ENCODE data around the gene MYNN. TPM values are rescaled to one million over a fixed set of nuclear protein-coding genes. Genes with fewer than 3 reads are reported as not detected.

Gene MYNN
- total RNA-seq, 2 donors from 2014 or later, result 10.2 to 11.2 TPM

GRCh38 chr3:169838511-169839030, 65.4 kb downstream of the MYNN start:
- DNase-seq (ENCODE audit: low spot score), result no peak
- Histone ChIP-seq H3K9me3 (no peaks in the 10 kb centered on the region), H3K27ac (no peak overlapping the region), H3K4me1 (no peaks in the 10 kb centered on the region), H3K4me3 (no peak overlapping the region), H3K36me3 (no peaks in the 10 kb centered on the region), H3K27me3 (no peaks in the 10 kb centered on the region)
- no peak for TF ChIP-seq CTCF (IDR thresholded peaks at IDR 0.05)

Other genes starting within 250 kb of the MYNN start
- gene MECOM, start 109.7 kb upstream of the MYNN start, total RNA-seq, result 10 to 100 TPM; 11.1 to 17.6 TPM
- 10 to 100 TPM; 53.6 to 61.6 TPM for gene TERC, start 8.3 kb upstream of the MYNN start, total RNA-seq
- gene ACTRT3, start 3.8 kb upstream of the MYNN start, total RNA-seq, result 1 to 10 TPM in 1 of 2 donors, under 1 TPM in 1; 0.30 to 1.4 TPM
- under 1 TPM in 1 of 2 donors, not detected in 1; 0.43 TPM for gene LRRIQ4, start 39.5 kb downstream of the MYNN start, total RNA-seq
- gene LRRC34, start 39.5 kb downstream of the MYNN start, total RNA-seq, result 1 to 10 TPM; 2.9 to 3.3 TPM
- not detected for gene LRRC31, start 96.5 kb downstream of the MYNN start, total RNA-seq
- not detected for gene SAMD7, start 138.2 kb downstream of the MYNN start, total RNA-seq
- 10 to 100 TPM; 29.5 to 31.2 TPM for gene SEC62, start 193.4 kb downstream of the MYNN start, total RNA-seq